Measurements from ENCODE around the gene TPRN.

The TPRN gene

GRCh38 chr9:137170486-137171148 lies 29.9 kb downstream of the TPRN start:
- no peak for DNase-seq

GRCh38 chr9:137169896-137170358 lies 30.6 kb downstream of the TPRN start, which contains the start of gene LRRC26:
LRRC26 (minus strand) TSS chr9:137170051; CDS start chr9:137169943, 108 bp downstream.
- DNase-seq, result no peak

DNA sequence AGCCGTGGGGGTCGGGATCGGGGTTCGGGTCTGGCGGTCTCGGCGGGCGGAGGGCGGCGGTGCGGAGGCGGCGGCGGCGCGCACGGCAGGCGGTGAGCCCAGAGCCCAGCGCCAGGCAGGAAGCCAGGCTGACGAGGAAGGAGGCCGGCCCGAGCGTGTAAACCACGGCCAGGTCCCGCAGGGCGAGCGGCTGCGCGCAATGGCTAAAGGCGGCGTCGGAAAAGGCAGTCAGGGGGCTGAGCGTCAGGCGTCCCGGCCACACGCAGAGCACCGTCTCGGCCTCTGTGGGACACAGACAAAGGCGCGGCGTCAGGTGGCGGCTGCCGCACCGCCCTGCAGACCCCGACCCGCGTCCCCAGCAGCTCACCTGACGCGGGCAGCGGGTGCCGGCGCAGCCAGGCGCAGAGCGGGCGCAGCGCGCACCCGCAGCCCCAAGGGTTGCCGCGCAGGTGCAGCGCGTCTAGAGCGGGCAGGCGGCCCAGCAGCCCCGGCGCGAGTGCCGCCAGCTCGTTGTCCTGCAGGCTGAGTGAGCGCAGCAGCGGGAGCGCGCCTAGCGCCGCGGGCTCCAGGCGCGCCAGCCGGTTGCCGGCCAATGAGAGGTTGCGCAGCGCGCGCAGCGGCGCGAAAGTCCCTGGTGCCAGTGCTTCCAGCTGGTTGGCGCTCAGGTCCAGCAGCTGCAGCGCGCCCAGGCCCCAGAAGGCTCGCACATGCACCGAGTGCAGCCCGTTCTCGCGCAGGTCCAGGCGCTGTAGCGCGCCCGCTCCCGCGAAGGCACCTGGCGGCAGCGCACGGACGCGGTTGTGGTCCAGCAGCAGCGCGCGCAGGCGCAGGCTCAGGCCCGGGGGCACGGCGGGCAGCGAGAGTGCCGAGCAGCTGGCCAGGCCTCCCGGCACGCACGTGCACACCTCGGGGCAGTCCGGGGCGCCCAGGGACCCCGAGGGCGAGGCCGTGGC lies 31.4 kb downstream of the TPRN start:
- DNase-seq, result peak; percentile 53

- DNase-seq, result no peak
Observed at GRCh38 chr9:137168573-137168903, 32.0 kb downstream of the TPRN start.

DNA sequence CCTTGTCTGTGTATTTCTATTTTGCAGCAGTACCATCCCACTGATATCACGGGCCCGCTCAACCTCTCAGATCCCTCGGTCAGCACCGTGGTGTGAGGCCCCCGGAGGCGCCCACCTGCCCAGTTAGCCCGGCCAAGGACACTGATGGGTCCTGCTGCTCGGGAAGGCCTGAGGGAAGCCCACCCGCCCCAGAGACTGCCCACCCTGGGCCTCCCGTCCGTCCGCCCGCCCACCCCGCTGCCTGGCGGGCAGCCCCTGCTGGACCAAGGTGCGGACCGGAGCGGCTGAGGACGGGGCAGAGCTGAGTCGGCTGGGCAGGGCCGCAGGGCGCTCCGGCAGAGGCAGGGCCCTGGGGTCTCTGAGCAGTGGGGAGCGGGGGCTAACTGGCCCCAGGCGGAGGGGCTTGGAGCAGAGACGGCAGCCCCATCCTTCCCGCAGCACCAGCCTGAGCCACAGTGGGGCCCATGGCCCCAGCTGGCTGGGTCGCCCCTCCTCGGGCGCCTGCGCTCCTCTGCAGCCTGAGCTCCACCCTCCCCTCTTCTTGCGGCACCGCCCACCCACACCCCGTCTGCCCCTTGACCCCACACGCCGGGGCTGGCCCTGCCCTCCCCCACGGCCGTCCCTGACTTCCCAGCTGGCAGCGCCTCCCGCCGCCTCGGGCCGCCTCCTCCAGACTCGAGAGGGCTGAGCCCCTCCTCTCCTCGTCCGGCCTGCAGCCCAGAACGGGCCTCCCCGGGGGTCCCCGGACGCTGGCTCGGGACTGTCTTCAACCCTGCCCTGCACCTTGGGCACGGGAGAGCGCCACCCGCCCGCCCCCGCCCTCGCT lies 32.6 kb downstream of the TPRN start:
- DNase-seq, result no peak

GRCh38 chr9:137167277-137167746 lies 33.2 kb downstream of the TPRN start:
- no peak for DNase-seq

DNA sequence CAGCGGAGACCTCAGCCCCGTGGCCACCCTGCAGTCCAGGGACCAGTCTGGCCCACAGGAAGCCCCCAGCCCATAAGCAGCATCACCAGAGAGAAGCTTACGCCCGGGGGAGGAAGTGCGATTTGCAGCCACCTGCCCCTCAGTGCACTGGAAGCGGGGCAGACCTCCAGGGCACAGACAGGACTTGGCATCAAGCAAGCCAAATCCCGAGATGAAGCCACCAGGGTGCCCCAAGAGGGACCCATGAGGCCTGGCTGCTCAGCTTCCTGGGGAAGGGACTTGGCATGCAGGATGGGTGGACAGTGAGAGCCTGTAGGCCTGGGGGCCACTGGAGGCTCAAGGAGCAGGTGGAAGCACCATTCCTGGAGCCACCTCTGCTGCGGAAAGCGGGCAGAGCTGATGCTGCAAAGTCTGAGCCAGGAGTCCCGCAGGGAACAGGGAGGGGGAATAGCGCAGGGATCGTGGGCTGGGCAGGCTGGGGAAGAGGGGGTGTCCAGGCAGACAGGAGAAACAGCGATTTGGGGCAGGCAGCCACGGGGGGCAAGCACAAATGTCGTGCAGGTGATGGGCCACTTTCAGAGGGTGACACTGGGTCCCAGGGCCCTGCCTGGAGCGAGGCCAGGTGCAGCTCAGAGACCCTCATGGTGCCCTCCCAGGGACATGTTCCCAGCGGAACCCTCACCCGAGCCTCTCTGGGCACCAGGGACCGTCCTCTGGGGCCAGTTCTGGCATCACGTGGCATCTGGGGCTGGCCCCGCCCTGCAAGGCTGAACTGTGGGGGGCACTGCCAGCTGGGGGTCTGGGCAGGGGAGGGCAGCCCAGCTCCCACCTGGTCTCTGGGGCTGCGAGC lies 33.9 kb downstream of the TPRN start:
- no peak for DNase-seq

DNA sequence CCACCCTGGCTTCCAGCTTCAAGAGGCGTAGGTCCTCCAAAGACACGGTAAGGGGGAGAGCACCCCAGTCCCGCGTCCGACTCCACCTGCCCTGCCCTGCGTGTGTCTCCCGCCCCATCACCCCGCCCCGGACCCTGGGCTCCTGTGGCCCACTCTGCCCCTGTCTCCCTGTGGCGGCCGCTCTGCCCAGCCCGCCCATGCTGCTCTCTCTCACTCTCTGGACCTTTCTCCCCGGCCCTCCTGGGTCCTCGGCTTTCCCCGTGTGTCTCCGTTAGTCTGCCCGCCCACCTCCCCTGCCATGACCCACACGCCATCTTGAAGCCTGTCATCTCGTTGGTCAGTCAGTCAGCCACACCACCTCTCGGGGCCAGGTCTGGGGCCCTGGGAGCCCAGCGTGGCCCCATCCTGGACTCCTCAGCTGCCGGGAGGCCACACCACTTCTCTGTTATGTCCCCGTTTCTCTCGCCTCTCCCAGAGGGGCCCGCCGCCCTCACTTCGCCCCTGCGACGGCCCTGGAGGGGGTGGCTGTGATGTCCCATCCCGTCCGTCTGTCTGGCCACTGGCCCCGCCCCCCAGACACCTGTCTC lies 35.2 kb downstream of the TPRN start:
- DNase-seq, result no peak

DNA sequence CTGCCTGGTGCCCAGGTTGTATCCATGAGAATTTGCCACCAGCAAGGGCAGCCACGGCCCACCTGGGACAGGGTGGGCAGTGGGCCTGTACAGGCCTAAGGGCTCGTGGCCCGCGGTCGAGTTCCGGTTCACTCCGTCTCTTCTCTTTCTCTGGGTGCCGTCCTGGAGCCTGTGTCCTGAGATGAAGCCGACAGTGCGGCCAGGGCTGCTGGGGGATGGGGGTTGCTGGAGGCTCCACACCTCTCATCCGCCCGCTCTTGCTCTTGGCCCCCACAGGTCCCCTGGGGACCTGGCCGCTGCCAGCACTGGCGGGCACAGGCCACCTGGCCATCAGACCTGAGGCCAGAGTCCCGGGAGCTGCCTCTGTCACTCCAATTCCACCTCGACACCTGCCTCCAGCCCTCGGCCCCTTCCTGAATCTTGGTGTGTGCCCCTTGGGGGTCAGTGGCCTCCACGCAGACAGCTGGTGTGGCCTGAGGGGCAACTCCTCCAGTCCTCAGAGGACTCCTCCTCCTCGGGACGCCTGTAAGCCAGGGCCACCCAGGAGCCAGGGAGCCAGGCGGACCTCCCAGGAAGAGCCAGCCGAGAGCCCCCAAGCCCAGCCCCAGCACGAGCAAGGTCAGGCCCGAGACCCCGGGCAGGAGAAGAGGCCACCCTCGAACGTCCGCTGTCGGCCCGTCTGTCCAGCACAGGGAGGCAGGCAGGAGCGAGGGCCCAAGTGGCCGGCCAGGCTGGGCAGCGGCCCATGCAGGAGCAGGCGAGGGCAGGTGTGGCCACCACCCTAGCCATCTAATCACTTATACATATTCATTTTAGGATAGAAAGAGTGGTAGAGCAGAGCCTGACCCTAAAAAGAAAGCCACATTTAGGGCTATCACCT lies 35.9 kb downstream of the TPRN start:
- DNase-seq, result no peak

DNA sequence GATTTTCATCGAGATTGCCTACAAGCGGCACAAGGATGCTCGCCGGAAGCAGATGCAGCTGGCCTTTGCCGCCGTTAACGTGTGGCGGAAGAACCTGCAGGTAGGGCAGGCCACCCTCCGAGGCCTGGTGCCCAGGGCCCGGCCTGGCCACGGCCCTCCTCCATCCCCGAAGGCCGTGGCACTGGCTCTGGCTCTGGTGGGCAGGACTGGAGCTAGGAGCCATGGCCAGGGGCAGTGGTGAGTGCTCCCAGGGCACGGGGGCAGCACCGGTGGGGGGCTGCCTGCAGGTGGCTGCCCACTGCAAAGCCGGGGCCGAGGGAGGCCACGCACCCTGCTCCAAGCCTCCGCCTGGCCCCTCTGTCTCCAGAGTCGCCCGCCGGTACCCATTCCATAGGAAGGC lies 36.7 kb downstream of the TPRN start:
- no peak for DNase-seq

DNA sequence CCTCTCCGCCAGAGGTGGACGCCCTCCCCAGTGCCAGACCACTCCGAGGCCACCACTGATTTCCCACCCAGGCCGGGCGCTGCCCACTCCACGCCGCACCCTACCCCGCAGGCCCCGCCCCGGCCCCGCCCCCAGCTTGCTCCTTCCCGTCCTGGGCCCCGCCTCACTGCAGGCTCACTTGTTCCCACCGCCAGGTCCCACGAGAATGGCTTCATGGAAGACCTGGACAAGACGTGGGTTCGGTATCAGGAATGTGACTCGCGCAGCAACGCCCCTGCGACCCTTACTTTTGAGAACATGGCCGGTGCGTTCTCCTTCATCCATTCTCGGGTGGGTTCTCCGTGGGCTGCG lies 37.2 kb downstream of the TPRN start:
- DNase-seq, result no peak

GRCh38 chr9:137162505-137163364 lies 37.8 kb downstream of the TPRN start:
- DNase-seq, result no peak

DNA sequence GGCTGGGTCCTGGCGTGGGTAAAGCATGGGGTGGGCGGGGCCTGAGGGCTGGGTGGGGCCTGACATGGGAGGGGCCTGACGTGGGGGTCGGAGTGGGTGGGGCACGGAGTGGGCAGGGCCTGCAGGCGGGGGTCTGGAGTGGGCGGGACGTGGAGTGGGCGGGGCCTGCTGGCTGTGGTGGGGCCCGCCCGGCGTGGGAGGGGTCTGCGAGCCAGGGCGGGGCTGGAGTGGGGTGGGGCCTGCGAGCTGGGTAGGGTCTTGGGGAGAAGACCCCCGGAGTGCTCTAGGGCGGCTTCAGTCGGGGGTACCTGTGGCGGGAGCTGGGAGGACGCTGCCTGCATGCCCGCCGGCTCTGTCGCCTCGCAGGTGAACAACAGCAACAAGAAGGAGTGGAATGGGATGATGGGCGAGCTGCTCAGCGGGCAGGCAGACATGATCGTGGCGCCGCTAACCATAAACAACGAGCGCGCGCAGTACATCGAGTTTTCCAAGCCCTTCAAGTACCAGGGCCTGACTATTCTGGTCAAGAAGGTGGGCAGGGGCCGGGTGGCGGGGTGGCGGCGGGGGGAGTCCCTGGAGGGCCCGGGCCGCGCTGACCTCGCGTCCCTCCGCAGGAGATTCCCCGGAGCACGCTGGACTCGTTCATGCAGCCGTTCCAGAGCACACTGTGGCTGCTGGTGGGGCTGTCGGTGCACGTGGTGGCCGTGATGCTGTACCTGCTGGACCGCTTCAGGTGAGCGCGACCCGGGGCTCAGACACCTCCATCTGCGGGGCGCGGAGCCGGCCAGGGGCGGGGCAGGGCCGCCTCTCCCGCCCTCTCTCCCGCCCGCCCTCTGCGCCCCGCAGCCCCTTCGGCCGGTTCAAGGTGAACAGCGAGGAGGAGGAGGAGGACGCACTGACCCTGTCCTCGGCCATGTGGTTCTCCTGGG lies 38.7 kb downstream of the TPRN start:
- DNase-seq, result no peak

GRCh38 chr9:137160716-137161557 lies 39.6 kb downstream of the TPRN start:
- no peak for DNase-seq

GRCh38 chr9:137160054-137160425 lies 40.5 kb downstream of the TPRN start:
- no peak for DNase-seq

GRCh38 chr9:137159105-137160053 lies 41.2 kb downstream of the TPRN start:
- no peak for DNase-seq
